ENCODE data around the gene PDE8A. TPM values are rescaled to one million over a fixed set of nuclear protein-coding genes. Genes with fewer than 3 reads are reported as not detected.
A peak's percentile ranks its signal among the peaks of the same experiment; 100 is the strongest.

Gene PDE8A
- total and polyA plus RNA-seq, 2 donors (not counting 1 experiment from before 2014, with no cell fraction given) = 17.7 to 26.3 TPM

- no peaks in the 10 kb centered on the region for H3K36me3 ChIP-seq (ENCODE audit: control insufficient read depth, insufficient read depth, low read length)
- H3K27me3 ChIP-seq (ENCODE audit: control insufficient read depth, insufficient read depth, low read length) = no peaks in the 10 kb centered on the region
- H3K9ac ChIP-seq (ENCODE audit: insufficient read depth, low read length) = no peak overlapping the region
- no peaks in the 10 kb centered on the region for H3K4me1 ChIP-seq (ENCODE audit: control insufficient read depth, extremely low read depth, insufficient read depth, low read length)
- no peak overlapping the region for H3K27ac ChIP-seq (ENCODE audit: insufficient read depth, low read length)
- no peaks in the 10 kb centered on the region for H3K79me2 ChIP-seq (ENCODE audit: control insufficient read depth, insufficient read depth, low read length)
- TF ChIP-seq EZH2 (IDR thresholded peaks at IDR 0.05; ENCODE audit: low read length, missing control alignments) (no peak), CTCF (conservative IDR thresholded peaks at IDR 0.05 in 1 of 2, IDR thresholded peaks at IDR 0.05 in 1 of 2; ENCODE audit: low read depth in 1 of 2, low read length in 2 of 2) (no peak)
- H4K20me1 ChIP-seq (ENCODE audit: control insufficient read depth, extremely low read depth, insufficient read depth, low read length) = no peaks in the 10 kb centered on the region
- H2AFZ ChIP-seq (ENCODE audit: low read length) = no peak overlapping the region
- no peak overlapping the region for H3K4me2 ChIP-seq (ENCODE audit: extremely low read depth, insufficient read depth, low read length)
- no peaks in the 10 kb centered on the region for H3K9me3 ChIP-seq (ENCODE audit: control insufficient read depth, insufficient read depth, low read depth, low read length)
- H3K4me3 ChIP-seq (replicated peaks in 1 of 4; ENCODE audit: control extremely low read depth in 1 of 4, insufficient read depth in 1 of 4, low read depth in 3 of 4, low read length in 4 of 4) = no peak overlapping the region
- DNase-seq (ENCODE audit: low read depth in 2 of 2) = no peak
These were observed 110.3 kb downstream of the PDE8A start for GRCh38 chr15:85091990-85092389.

- Histone ChIP-seq H3K79me2 (ENCODE audit: control insufficient read depth, insufficient read depth, low read length) (no peaks in the 10 kb centered on the region), H3K9me3 (ENCODE audit: control insufficient read depth, insufficient read depth, low read depth, low read length) (no peaks in the 10 kb centered on the region), H3K36me3 (ENCODE audit: control insufficient read depth, insufficient read depth, low read length) (no peaks in the 10 kb centered on the region), H3K27me3 (ENCODE audit: control insufficient read depth, insufficient read depth, low read length) (no peaks in the 10 kb centered on the region), H3K9ac (ENCODE audit: insufficient read depth, low read length) (no peak overlapping the region), H2AFZ (ENCODE audit: low read length) (no peak overlapping the region), H3K4me1 (ENCODE audit: control insufficient read depth, extremely low read depth, insufficient read depth, low read length) (no peaks in the 10 kb centered on the region), H4K20me1 (ENCODE audit: control insufficient read depth, extremely low read depth, insufficient read depth, low read length) (no peaks in the 10 kb centered on the region), H3K4me2 (ENCODE audit: extremely low read depth, insufficient read depth, low read length) (no peak overlapping the region), H3K27ac (ENCODE audit: insufficient read depth, low read length) (no peak overlapping the region), H3K4me3 (replicated peaks in 1 of 4; ENCODE audit: control extremely low read depth in 1 of 4, insufficient read depth in 1 of 4, low read depth in 3 of 4, low read length in 4 of 4) (no peak overlapping the region)
- TF ChIP-seq CTCF (conservative IDR thresholded peaks at IDR 0.05 in 1 of 2, IDR thresholded peaks at IDR 0.05 in 1 of 2; ENCODE audit: low read depth in 1 of 2, low read length in 2 of 2) (no peak), EZH2 (IDR thresholded peaks at IDR 0.05; ENCODE audit: low read length, missing control alignments) (no peak)
- DNase-seq (ENCODE audit: low read depth in 2 of 2) = peak; percentile 24 to 74
These were observed 113.0 kb downstream of the PDE8A start for GRCh38 chr15:85094685-85095084.

- no peak overlapping the region for H2AFZ ChIP-seq (ENCODE audit: low read length)
- H3K27ac ChIP-seq (ENCODE audit: insufficient read depth, low read length) = no peak overlapping the region
- H3K4me1 ChIP-seq (ENCODE audit: control insufficient read depth, extremely low read depth, insufficient read depth, low read length) = no peaks in the 10 kb centered on the region
- TF ChIP-seq EZH2 (IDR thresholded peaks at IDR 0.05; ENCODE audit: low read length, missing control alignments) (no peak), CTCF (conservative IDR thresholded peaks at IDR 0.05 in 1 of 2, IDR thresholded peaks at IDR 0.05 in 1 of 2; ENCODE audit: low read depth in 1 of 2, low read length in 2 of 2) (no peak)
- H3K9ac ChIP-seq (ENCODE audit: insufficient read depth, low read length) = no peak overlapping the region
- no peaks in the 10 kb centered on the region for H4K20me1 ChIP-seq (ENCODE audit: control insufficient read depth, extremely low read depth, insufficient read depth, low read length)
- DNase-seq (ENCODE audit: low read depth in 2 of 2) = no peak
- no peaks in the 10 kb centered on the region for H3K27me3 ChIP-seq (ENCODE audit: control insufficient read depth, insufficient read depth, low read length)
- H3K4me3 ChIP-seq (replicated peaks in 1 of 4; ENCODE audit: control extremely low read depth in 1 of 4, insufficient read depth in 1 of 4, low read depth in 3 of 4, low read length in 4 of 4) = no peak overlapping the region
- H3K4me2 ChIP-seq (ENCODE audit: extremely low read depth, insufficient read depth, low read length) = no peak overlapping the region
- no peaks in the 10 kb centered on the region for H3K9me3 ChIP-seq (ENCODE audit: control insufficient read depth, insufficient read depth, low read depth, low read length)
- H3K79me2 ChIP-seq (ENCODE audit: control insufficient read depth, insufficient read depth, low read length) = no peaks in the 10 kb centered on the region
- no peaks in the 10 kb centered on the region for H3K36me3 ChIP-seq (ENCODE audit: control insufficient read depth, insufficient read depth, low read length)
These were observed 113.9 kb downstream of the PDE8A start for GRCh38 chr15:85095566-85095965.
